H1 (cell line): ENCODE data around the gene KIDINS220. TPM values are rescaled to one million over a fixed set of nuclear protein-coding genes. Genes with fewer than 3 reads are reported as not detected.

ENCODE experiments used
- CTCF ChIA-PET: fragments of 300-600 bp; sonication (Branson Sonifier 250); formaldehyde crosslinking; loops from one replicate; lab custom pipeline; 2021; ENCODE audit not compliant: partially characterized antibody; lab: Charles Lee
- POLR2A ChIA-PET: fragments of 300-600 bp; sonication (Branson Sonifier 250); formaldehyde crosslinking; loops from one replicate; lab custom pipeline; 2021; ENCODE audit warnings: inconsistent platforms; ENCODE audit not compliant: partially characterized antibody; lab: Charles Lee
- DNase-seq, 2 experiments: peaks; one replicate each; pipeline versions ENCODE4 v3.0.0 to v3.0.0-alpha.2; 2010 to 2022; ENCODE audit warnings: low spot score in 2 of 2, low read depth in 1 of 2, mixed read lengths in 1 of 2
- FAIRE-seq: peaks from 2 replicates; lab custom pipeline; 2011; peaks lifted over from hg19 to GRCh38; lab: Jason Lieb, UNC
- H2AFZ ChIP-seq: 2 replicates; pipeline ENCODE4 v1.8.1; 2012; ENCODE audit warnings: low read length, inconsistent platforms
- H2AK5ac ChIP-seq: 2 replicates; pipeline ENCODE4 v1.6.1; 2013; ENCODE audit warnings: low read depth, low read length
- H2BK120ac ChIP-seq: replicated peaks from 2 replicates; pipeline ENCODE3; 2013; ENCODE audit warnings: low read depth, low read length, inconsistent platforms
- H2BK12ac ChIP-seq: 2 replicates; pipeline ENCODE4 v1.6.1; 2013; ENCODE audit warnings: low read depth, low read length
- H2BK15ac ChIP-seq: 2 replicates; pipeline ENCODE4 v1.6.1; 2013; ENCODE audit warnings: low read length
- H2BK20ac ChIP-seq: 2 replicates; pipeline ENCODE4 v1.6.1; 2013; ENCODE audit warnings: low read length
- H2BK5ac ChIP-seq: 2 replicates; pipeline ENCODE4 v1.6.1; 2013; ENCODE audit warnings: low read depth, low read length
- H3K14ac ChIP-seq: 2 replicates; pipeline ENCODE4 v1.6.1; 2013; ENCODE audit warnings: inconsistent platforms; ENCODE audit not compliant: insufficient read length
- H3K18ac ChIP-seq: 2 replicates; pipeline ENCODE4 v1.6.1; 2013; ENCODE audit warnings: low read length; ENCODE audit errors: extremely low read depth
- H3K23ac ChIP-seq: 2 replicates; pipeline ENCODE4 v1.6.1; 2013; ENCODE audit warnings: inconsistent platforms; ENCODE audit not compliant: insufficient read length
- H3K23me2 ChIP-seq: 2 replicates; pipeline ENCODE4 v1.6.1; 2013; ENCODE audit warnings: low read depth, low read length
- H3K27ac ChIP-seq: 2 replicates; pipeline ENCODE4 v1.6.1; 2011; ENCODE audit warnings: low read depth, low read length, inconsistent platforms
- H3K27me3 ChIP-seq, 4 experiments: replicated peaks in 1 of 4; 1 replicate in 1 of 4; 2 replicates in 3 of 4; pipeline versions ENCODE4 v1.6.1 to v1.8.1; 2011 to 2013; ENCODE audit warnings: low read length in 3 of 4, mild to moderate bottlenecking in 3 of 4, inconsistent platforms in 2 of 4, mixed read lengths in 2 of 4, moderate library complexity in 1 of 4; ENCODE audit not compliant: control insufficient read depth in 3 of 4, insufficient read depth in 3 of 4; ENCODE audit errors: extremely low read depth in 1 of 4
- H3K36me3 ChIP-seq, 4 experiments: 2 replicates each; pipeline versions ENCODE4 v1.6.1 to v1.8.1; 2011 to 2013; ENCODE audit warnings: mild to moderate bottlenecking in 4 of 4, low read length in 3 of 4, moderate library complexity in 2 of 4, control low read depth in 1 of 4, inconsistent platforms in 1 of 4; ENCODE audit not compliant: insufficient read depth in 4 of 4, control insufficient read depth in 2 of 4
- H3K4ac ChIP-seq: replicated peaks from 2 replicates; pipeline ENCODE3; 2013; ENCODE audit warnings: low read length, low read depth, mixed read lengths, inconsistent platforms; ENCODE audit not compliant: insufficient read length
- H3K4me1 ChIP-seq, 4 experiments: replicated peaks in 1 of 4; 1 replicate in 1 of 4; 2 replicates in 3 of 4; pipeline versions ENCODE4 v1.6.1 to v1.8.1; 2011 to 2013; ENCODE audit warnings: low read length in 3 of 4, inconsistent platforms in 2 of 4, mixed read lengths in 1 of 4; ENCODE audit not compliant: insufficient read depth in 4 of 4, control insufficient read depth in 3 of 4
- H3K4me2 ChIP-seq, 2 experiments: 2 replicates each; pipeline versions ENCODE4 v1.6.1 to v1.8.1; 2011 to 2013; ENCODE audit warnings: low read depth in 2 of 2, low read length in 2 of 2, control low read depth in 1 of 2, inconsistent platforms in 1 of 2, mild to moderate bottlenecking in 1 of 2; ENCODE audit not compliant: insufficient read depth in 1 of 2
- H3K4me3 ChIP-seq, 4 experiments: fragments of 200-600, 300-600 bp in 1 of 4; sonication (generic), shearing (Covaris generic), sonication (Bioruptor Twin) in 1 of 4; 2 replicates each; pipeline versions ENCODE4 v1.5.1 to v1.8.1; 2011 to 2016; ENCODE audit warnings: low read length in 4 of 4, low read depth in 3 of 4, control low read depth in 2 of 4, inconsistent platforms in 2 of 4, mild to moderate bottlenecking in 2 of 4, mixed read lengths in 1 of 4, moderate library complexity in 1 of 4; ENCODE audit not compliant: insufficient read depth in 2 of 4; ENCODE audit errors: extremely low read depth in 1 of 4
- H3K56ac ChIP-seq: replicated peaks from 2 replicates; pipeline ENCODE3; 2013; ENCODE audit warnings: low read depth, mild to moderate bottlenecking, mixed read lengths, low read length, inconsistent platforms; ENCODE audit not compliant: insufficient read length
- H3K79me1 ChIP-seq: 2 replicates; pipeline ENCODE4 v1.6.1; 2013; ENCODE audit warnings: low read depth, low read length, control low read depth
- H3K79me2 ChIP-seq, 2 experiments: 2 replicates each; pipeline versions ENCODE4 v1.6.1 to v1.8.1; 2012 to 2013; ENCODE audit warnings: low read length in 2 of 2, mild to moderate bottlenecking in 2 of 2, inconsistent platforms in 1 of 2; ENCODE audit not compliant: insufficient read depth in 2 of 2, control insufficient read depth in 1 of 2
- H3K9ac ChIP-seq, 4 experiments: replicated peaks in 1 of 4; 1 replicate in 1 of 4; 2 replicates in 3 of 4; pipeline versions ENCODE4 v1.6.1 to v1.8.1; 2011 to 2013; ENCODE audit warnings: low read depth in 3 of 4, low read length in 3 of 4, control low read depth in 2 of 4, mild to moderate bottlenecking in 2 of 4, moderate library complexity in 2 of 4, inconsistent platforms in 1 of 4; ENCODE audit errors: extremely low read depth in 1 of 4
- H3K9me3 ChIP-seq, 2 experiments: 2 replicates each; pipeline versions ENCODE4 v1.6.1 to v1.8.1; 2012 to 2013; ENCODE audit warnings: mild to moderate bottlenecking in 2 of 2, moderate library complexity in 2 of 2, control low read depth in 1 of 2, inconsistent platforms in 1 of 2, low read depth in 1 of 2, low read length in 1 of 2, mixed read lengths in 1 of 2; ENCODE audit not compliant: insufficient read depth in 2 of 2
- H4K20me1 ChIP-seq, 2 experiments: replicated peaks in 1 of 2; 2 replicates each; pipeline versions ENCODE3 to v1.8.1; 2011 to 2013; ENCODE audit warnings: inconsistent platforms in 2 of 2, low read length in 2 of 2, mild to moderate bottlenecking in 1 of 2; ENCODE audit not compliant: insufficient read depth in 2 of 2, control insufficient read depth in 1 of 2
- H4K5ac ChIP-seq: 2 replicates; pipeline ENCODE4 v1.6.1; 2013; ENCODE audit warnings: low read length, low read depth, mixed read lengths, inconsistent platforms; ENCODE audit not compliant: insufficient read length
- H4K8ac ChIP-seq: 2 replicates; pipeline ENCODE4 v1.8.0; 2013; ENCODE audit warnings: mild to moderate bottlenecking, moderate library complexity, low read length, inconsistent platforms; ENCODE audit not compliant: insufficient read depth; ENCODE audit errors: extremely low read depth
- H4K91ac ChIP-seq: replicated peaks from 2 replicates; pipeline ENCODE3; 2013; ENCODE audit warnings: low read length, mixed read lengths, inconsistent platforms; ENCODE audit not compliant: insufficient read length
- ASH2L ChIP-seq: fragments of 200-600, 300-600 bp; sonication (generic); IDR thresholded peaks from one replicate; pipeline ENCODE4 v1.7.1; 2017; ENCODE audit warnings: low read length
- BRCA1 ChIP-seq: IDR thresholded peaks from 2 replicates; pipeline ENCODE4 v1.6.1; 2012; ENCODE audit warnings: low read depth, low read length, improper control_type of control experiment
- CEBPB ChIP-seq: IDR thresholded peaks from 2 replicates; pipeline ENCODE4 v1.6.1; 2012; ENCODE audit warnings: low read depth, low read length
- CHD1 ChIP-seq: IDR thresholded peaks from 2 replicates; pipeline ENCODE4 v1.6.1; 2012; ENCODE audit warnings: low read depth, low read length, improper control_type of control experiment
- CREB1 ChIP-seq: IDR thresholded peaks from 2 replicates; pipeline ENCODE4 v1.6.1; 2012; ENCODE audit warnings: inconsistent platforms
- FOSL1 ChIP-seq: IDR thresholded peaks from 2 replicates; pipeline ENCODE4 v1.6.1; 2011; ENCODE audit warnings: mild to moderate bottlenecking, low read depth, low read length, moderate library complexity; ENCODE audit not compliant: insufficient read depth
- HDAC6 ChIP-seq: IDR thresholded peaks from one replicate; pipeline ENCODE4 v1.7.1; 2012; ENCODE audit warnings: low read depth, mild to moderate bottlenecking, inconsistent platforms, low read length, moderate library complexity
- JUND ChIP-seq: IDR thresholded peaks from 2 replicates; pipeline ENCODE4 v1.6.1; 2011; ENCODE audit warnings: mild to moderate bottlenecking, improper control_type of control experiment, low read length
- NRF1 ChIP-seq: IDR thresholded peaks from 2 replicates; pipeline ENCODE4 v1.6.1; 2011; ENCODE audit warnings: mild to moderate bottlenecking, low read depth, low read length, improper control_type of control experiment
- POLR2AphosphoS5 ChIP-seq: IDR thresholded peaks from 2 replicates; pipeline ENCODE4 v1.6.1; 2011; ENCODE audit warnings: low read depth, low read length
- SIX5 ChIP-seq: IDR thresholded peaks from 2 replicates; pipeline ENCODE4 v1.6.1; 2011; ENCODE audit warnings: mild to moderate bottlenecking, low read depth, low read length
- SP1 ChIP-seq: IDR thresholded peaks from 2 replicates; pipeline ENCODE4 v1.6.1; 2011; ENCODE audit warnings: low read depth, low read length
- TAF1 ChIP-seq: IDR thresholded peaks from 2 replicates; pipeline ENCODE4 v1.6.1; 2011; ENCODE audit warnings: mild to moderate bottlenecking, low read depth, low read length
- TAF7 ChIP-seq: optimal IDR thresholded peaks from 2 replicates; pipeline ENCODE3; 2011; ENCODE audit warnings: low read depth, mild to moderate bottlenecking, inconsistent platforms, low read length, moderate library complexity, borderline replicate concordance
- TCF12 ChIP-seq: IDR thresholded peaks from 2 replicates; pipeline ENCODE4 v1.6.1; 2011; ENCODE audit warnings: low read depth, mild to moderate bottlenecking, low read length
- TEAD4 ChIP-seq: IDR thresholded peaks from 2 replicates; pipeline ENCODE4 v1.6.1; 2012; ENCODE audit warnings: low read depth, low read length, inconsistent platforms, mixed read lengths
- polyA plus RNA-seq, 7 experiments: library from polyadenylated mRNA; depleted of rRNA in 3 of 7; stranded (reverse) in 5 of 7; unstranded in 2 of 7; fragments of >200 nt in 5 of 7; fragments of 200-250 nt in 2 of 7; gene quantifications; 1 replicate in 5 of 7; 2 replicates in 1 of 7; 4 replicates in 1 of 7; pipeline versions ENCODE4 v1.2.1 to v1.2.3, GENCODE V29; 2011 to 2013; ENCODE audit warnings: missing spikeins in 2 of 7, mixed read lengths in 2 of 7
- total RNA-seq: library from RNA; stranded (reverse); fragmentation: NEBNext Ultra II Directional; extraction: Animal tissue kit (Norgen Biotek cat#: 25700); gene quantifications from 2 replicates; pipeline ENCODE4 v1.2.1, GENCODE V29; 2021

The KIDINS220 gene
- total and polyA plus RNA-seq, 2 of the 8 experiments (the other 6 are each of a cell fraction or from before 2014, with no cell fraction given), result 21.2 to 27.1 TPM

DNA sequence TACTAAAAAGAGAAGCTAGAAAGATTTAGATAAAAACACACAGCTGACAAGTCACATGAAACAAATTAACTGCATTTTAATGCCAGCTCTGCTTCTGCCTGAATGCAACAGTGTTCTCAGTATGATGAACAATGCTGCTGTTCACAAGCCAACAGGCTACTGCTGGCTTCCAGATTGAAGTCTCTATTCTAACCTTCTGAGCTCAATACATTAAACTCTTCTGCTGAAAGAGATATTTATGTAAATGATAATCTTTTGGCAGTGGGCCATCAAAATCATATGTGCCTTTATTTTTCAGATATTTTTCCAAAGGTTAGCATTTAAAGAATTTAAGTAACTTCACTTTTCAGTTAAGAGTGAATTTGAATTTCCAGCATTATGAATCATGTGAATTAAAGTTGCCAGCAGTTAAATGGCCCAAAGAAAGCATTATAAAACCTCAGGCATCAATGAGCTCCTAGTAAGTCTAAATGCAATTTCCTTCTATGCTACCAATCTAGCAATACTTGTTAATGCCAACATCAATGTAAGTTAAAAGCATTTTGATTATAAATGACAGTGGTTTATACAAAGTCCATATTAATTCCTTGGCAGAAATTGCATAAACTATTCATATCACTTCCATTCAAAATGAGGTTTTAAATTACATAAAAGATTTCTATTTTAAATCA is 83.2 kb downstream of the KIDINS220 start:
- Histone ChIP-seq H2BK120ac (no peak overlapping the region), H3K4me2 (no peak overlapping the region), H2BK15ac (no peak overlapping the region), H3K14ac (no peak overlapping the region), H3K27me3 (no peaks in the 10 kb centered on the region), H2AFZ (no peak overlapping the region), H4K5ac (no peak overlapping the region), H2BK20ac (no peak overlapping the region), H3K18ac (no peak overlapping the region), H3K27ac (no peak overlapping the region), H3K9ac (no peak overlapping the region), H3K4ac (no peak overlapping the region), H2BK12ac (no peak overlapping the region), H3K36me3 (no peaks in the 10 kb centered on the region; a peak in 1 of 8 replicates), H2BK5ac (no peak overlapping the region), H3K4me1 (no peaks in the 10 kb centered on the region), H2AK5ac (no peak overlapping the region), H3K79me1 (no peaks in the 10 kb centered on the region; the same call in 1 of the 2 replicates), H4K91ac (no peak overlapping the region), H3K9me3 (peaks cover 0 to 5% of the 10 kb centered on the region in 2 experiments; a peak in 1 of 4 replicates), H3K23ac (no peak overlapping the region), H4K8ac (no peak overlapping the region), H3K56ac (no peak overlapping the region), H3K4me3 (no peak overlapping the region), H3K79me2 (no peaks in the 10 kb centered on the region), H4K20me1 (no peaks in the 10 kb centered on the region), H3K23me2 (no peaks in the 10 kb centered on the region; the same call in 1 of the 2 replicates)
- DNase-seq (no peak), FAIRE-seq (no peak)
- POLR2A ChIA-PET, result no interaction called here
- TF ChIP-seq CHD1 (no peak), TAF7 (no peak), BRCA1 (no peak), TAF1 (no peak), HDAC6 (no peak), NRF1 (no peak), CEBPB (no peak), FOSL1 (no peak), TCF12 (no peak), POLR2AphosphoS5 (no peak), ASH2L (no peak), SP1 (no peak), TEAD4 (no peak), CREB1 (no peak), SIX5 (no peak), JUND (no peak)
- CTCF ChIA-PET, result interaction anchor here (0.6 to 0.9 kb wide), 2 partner anchors 61 to 385 kb away, joined by 3 read pairs; no protein-coding TSS in a partner anchor
